Ishikawa (cell line): ENCODE measurements around the gene POLR2L.

ENCODE experiments used
- CREB1 ChIP-seq: IDR thresholded peaks from 2 replicates; pipeline ENCODE4 v1.6.1; 2012; ENCODE audit warnings: low read depth
- REST ChIP-seq: IDR thresholded peaks from 2 replicates; pipeline ENCODE4 v1.6.1; 2012; ENCODE audit warnings: low read depth, mild to moderate bottlenecking
- TCF12 ChIP-seq: IDR thresholded peaks from 2 replicates; pipeline ENCODE4 v1.6.1; 2012; ENCODE audit warnings: low read depth

GRCh38 chr11:888310-889212 lies 46.2 kb upstream of the POLR2L start:
- TF ChIP-seq TCF12 (no peak), REST (no peak), CREB1 (no peak)
